GM12891 (cell line): ENCODE measurements around the gene DOCK4.

ENCODE experiments used
- PAX5 ChIP-seq: IDR thresholded peaks from 2 replicates; pipeline ENCODE4 v1.6.1; 2011; ENCODE audit warnings: low read length, moderate library complexity, mild to moderate bottlenecking; ENCODE audit not compliant: insufficient read depth, severe bottlenecking
- POLR2A ChIP-seq: IDR thresholded peaks from 2 replicates; pipeline ENCODE4 v1.6.1; 2011; ENCODE audit warnings: low read depth, low read length, control low read depth
- POLR2AphosphoS5 ChIP-seq: IDR thresholded peaks from 2 replicates; pipeline ENCODE4 v1.6.1; 2011; ENCODE audit warnings: low read depth, low read length, control low read depth
- POU2F2 ChIP-seq: IDR thresholded peaks from 2 replicates; pipeline ENCODE4 v1.6.1; 2011; ENCODE audit warnings: low read depth, mild to moderate bottlenecking, control low read depth, low read length, moderate library complexity
- SPI1 ChIP-seq: IDR thresholded peaks from 2 replicates; pipeline ENCODE4 v1.6.1; 2011; ENCODE audit warnings: low read depth, low read length, control low read depth
- TAF1 ChIP-seq: IDR thresholded peaks from 2 replicates; pipeline ENCODE4 v1.6.1; 2011; ENCODE audit warnings: low read depth, low read length, control low read depth

DNA sequence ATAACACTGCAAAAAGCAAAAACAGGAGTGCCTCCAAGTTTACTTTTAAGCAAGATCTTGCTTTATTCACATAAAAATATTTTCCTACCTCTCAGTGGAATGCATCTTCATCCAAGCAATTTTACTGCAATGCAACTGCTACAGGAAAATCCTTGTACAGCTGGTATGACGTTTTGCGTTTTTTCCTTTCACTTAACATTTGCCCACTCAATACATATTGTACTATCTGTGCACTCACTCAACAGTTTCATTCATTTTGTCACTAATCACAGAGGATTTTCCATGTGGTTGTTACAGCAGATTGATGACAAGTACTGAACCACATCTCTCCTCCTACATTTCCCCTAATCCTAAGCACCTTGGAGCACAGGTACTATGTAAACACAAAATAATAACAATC, 421.9 kb downstream of the DOCK4 start:
- TF ChIP-seq POLR2AphosphoS5 (no peak), POLR2A (no peak), SPI1 (no peak), TAF1 (no peak), POU2F2 (no peak), PAX5 (no peak)
